Esophagus (tissue), 2 donors: ENCODE results near the gene DSCAM. TPM values are rescaled to one million over a fixed set of nuclear protein-coding genes. Genes with fewer than 3 reads are reported as not detected.
"Not testable (repeated sequence)": the region's sequence is repeated elsewhere in the genome, so short reads cannot be mapped to it uniquely, and the experiment has no call there.

Source experiments
- H3K27ac ChIP-seq, 2 donors: one replicate each; pipeline ENCODE4 v1.5.1; 2013; ENCODE audit warnings: low read depth in 2 of 2, mild to moderate bottlenecking in 2 of 2, inconsistent platforms in 1 of 2, low read length in 1 of 2, moderate library complexity in 1 of 2
- H3K27me3 ChIP-seq, 2 donors: one replicate each; pipeline ENCODE4 v1.6.1; 2013; ENCODE audit warnings: low read length in 2 of 2, control low read depth in 1 of 2, mild to moderate bottlenecking in 1 of 2; ENCODE audit not compliant: insufficient read depth in 2 of 2, control insufficient read depth in 1 of 2
- H3K36me3 ChIP-seq, 2 donors: one replicate each; pipeline ENCODE4 v1.6.1; 2013; ENCODE audit warnings: low read length in 1 of 2; ENCODE audit not compliant: control insufficient read depth in 2 of 2, insufficient read depth in 2 of 2
- H3K4me1 ChIP-seq, 2 donors: one replicate each; pipeline ENCODE4 v1.6.1; 2013; ENCODE audit warnings: low read length in 1 of 2; ENCODE audit not compliant: control insufficient read depth in 2 of 2, insufficient read depth in 2 of 2
- H3K4me3 ChIP-seq, 2 donors: one replicate each; pipeline ENCODE4 v1.5.1; 2013; ENCODE audit warnings: low read length in 2 of 2, mild to moderate bottlenecking in 2 of 2, low read depth in 1 of 2, moderate library complexity in 1 of 2
- H3K9me3 ChIP-seq, 2 donors: one replicate each; pipeline ENCODE4 v1.6.1; 2013; ENCODE audit warnings: mild to moderate bottlenecking in 2 of 2, low read depth in 1 of 2, low read length in 1 of 2, moderate library complexity in 1 of 2; ENCODE audit not compliant: control insufficient read depth in 2 of 2, insufficient read depth in 1 of 2
- WGBS, 2 donors: extraction: QIAGEN DNeasy Blood & Tissue Kit; methylation state at CpG; one replicate each; pipeline ENCODE4 v1.1.7; 2013; 5-methylcytosine and 5-hydroxymethylcytosine counted together
- polyA plus RNA-seq, 2 donors: library from polyadenylated mRNA; stranded (reverse); fragments of 200-250 nt; gene quantifications; one replicate each; pipeline ENCODE4 v1.2.3, GENCODE V29; 2013
- donor health status: healthy with polysubstance abuse.
- donor health status: Bipolar disorder and iron deficiency.

DSCAM gene
- polyA plus RNA-seq, 2 donors: under 0.01 TPM; not detected in 1

DNA sequence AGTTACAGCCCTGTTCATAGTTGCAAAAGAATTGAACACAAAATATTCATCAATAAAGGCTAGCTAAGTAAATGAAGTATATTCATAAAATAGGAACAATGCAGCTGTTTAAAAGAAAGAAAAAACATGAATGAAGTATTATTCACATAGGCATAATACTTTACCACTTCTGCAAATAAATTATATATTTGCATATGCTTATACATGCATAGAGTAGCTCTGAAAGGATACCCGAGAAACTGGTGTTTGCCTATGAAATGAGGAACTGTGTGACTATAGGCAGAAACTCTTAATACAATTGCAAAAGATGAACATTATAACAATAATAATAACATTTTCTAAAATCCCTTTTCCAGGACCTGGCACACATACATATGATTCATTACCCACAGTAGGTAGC, 385.9 kb downstream of the DSCAM start:
- Histone ChIP-seq H3K4me3 (no peak overlapping the region), H3K4me1 (no peaks in the 10 kb centered on the region), H3K27ac (no peak overlapping the region), H3K36me3 (no peaks in the 10 kb centered on the region), H3K27me3 (no peaks in the 10 kb centered on the region), H3K9me3 (no peaks in the 10 kb centered on the region)
- 42 to 51% methylated on average over 1 of the region's 1 CpG for WGBS, 2 donors

DNA sequence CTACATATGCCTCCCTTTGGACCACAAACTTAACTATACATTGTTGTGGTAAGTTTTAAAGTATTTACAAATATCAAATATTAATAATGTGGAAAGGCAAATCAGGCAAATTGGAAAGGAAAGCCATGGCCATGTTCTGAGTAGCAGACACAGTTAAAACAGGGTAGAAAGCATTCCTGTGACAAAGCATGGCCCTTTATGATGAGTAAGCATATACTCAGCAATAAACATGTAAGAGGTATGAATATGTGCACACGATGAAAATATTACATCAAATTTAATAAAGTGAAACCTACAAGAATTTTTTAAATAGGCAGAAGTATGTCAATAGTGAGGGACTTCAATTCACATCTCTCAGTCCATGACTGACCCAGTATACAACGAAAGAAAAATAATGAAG, 389.2 kb downstream of the DSCAM start:
- Histone ChIP-seq H3K36me3 (no peaks in the 10 kb centered on the region), H3K4me1 (no peaks in the 10 kb centered on the region), H3K4me3 (no peak overlapping the region), H3K27me3 (no peaks in the 10 kb centered on the region), H3K9me3 (no peaks in the 10 kb centered on the region), H3K27ac (no peak overlapping the region)
- WGBS, 2 donors: 85 to 89% methylated on average over 2 of the region's 2 CpGs

DNA sequence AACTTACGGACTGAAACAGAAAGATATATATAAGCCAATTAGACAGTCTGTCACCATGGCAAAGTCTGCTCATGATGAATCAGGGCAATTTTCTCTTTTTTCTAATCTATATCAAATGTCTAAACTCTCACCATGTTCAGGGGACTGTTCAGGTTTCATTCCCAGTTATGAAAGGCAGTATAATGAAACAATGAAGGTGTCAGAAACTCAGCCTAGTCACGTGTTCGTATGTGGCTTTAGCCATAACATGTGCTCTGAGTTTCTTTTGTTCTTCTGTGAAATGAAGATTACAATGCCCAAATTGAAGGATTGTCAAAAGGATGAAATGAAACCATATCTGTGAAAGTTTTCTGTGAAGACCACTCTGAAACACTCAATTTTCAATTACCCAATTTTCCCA, 392.9 kb downstream of the DSCAM start:
- Histone ChIP-seq H3K36me3 (no peaks in the 10 kb centered on the region), H3K4me1 (no peaks in the 10 kb centered on the region), H3K4me3 (no peak overlapping the region), H3K27ac (no peak overlapping the region), H3K9me3 (no peaks in the 10 kb centered on the region), H3K27me3 (no peaks in the 10 kb centered on the region)
- whole genome bisulfite sequencing, 2 donors: 87 to 88% methylated on average over 3 of the region's 3 CpGs

DNA sequence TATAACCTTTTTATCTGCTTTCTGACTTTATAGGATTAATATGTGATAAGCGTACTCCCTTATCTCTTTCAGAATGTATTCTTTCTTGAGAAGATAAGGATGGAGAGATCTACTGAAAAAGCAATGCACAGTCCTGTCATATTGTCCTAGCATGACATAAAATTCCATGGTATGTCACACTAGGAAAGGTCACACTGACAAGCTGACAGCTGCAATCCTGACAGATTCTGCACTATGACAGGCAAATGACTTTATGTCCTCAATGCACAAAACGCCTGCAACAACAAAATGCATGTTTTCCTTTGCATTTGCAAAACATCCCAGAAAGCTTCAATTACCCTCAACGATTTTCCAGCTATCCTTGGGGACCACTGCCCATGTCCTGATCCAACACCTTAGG, 393.8 kb downstream of the DSCAM start:
- Histone ChIP-seq H3K27ac (no peak overlapping the region), H3K36me3 (no peaks in the 10 kb centered on the region), H3K4me3 (no peak overlapping the region), H3K27me3 (no peaks in the 10 kb centered on the region), H3K4me1 (no peaks in the 10 kb centered on the region), H3K9me3 (no peaks in the 10 kb centered on the region)
- WGBS, 2 donors: 59 to 61% methylated on average over 3 of the region's 3 CpGs

DNA sequence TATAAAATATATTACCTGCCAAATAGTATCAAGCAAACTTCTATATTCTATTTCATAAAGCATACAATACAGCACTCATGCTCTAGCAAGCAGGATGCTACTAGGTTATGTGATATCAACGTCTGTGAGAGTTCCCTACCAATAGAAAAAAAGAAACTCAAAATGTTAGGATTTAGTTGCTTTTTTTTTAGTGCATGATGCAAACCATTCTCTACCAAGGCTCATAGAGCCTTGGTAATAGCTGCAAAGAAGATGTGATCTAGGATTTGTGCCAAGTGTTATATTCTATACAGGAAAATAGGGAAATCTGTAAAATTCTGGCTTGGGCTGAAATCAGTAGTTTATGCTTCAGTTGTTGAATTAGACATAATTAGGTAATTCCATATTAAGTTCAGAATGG, 394.4 kb downstream of the DSCAM start:
- 40 to 46% methylated on average over 1 of the region's 1 CpG for WGBS, 2 donors
- H3K36me3 ChIP-seq: no peaks in the 10 kb centered on the region
- H3K27ac ChIP-seq: no peak overlapping the region
- no peaks in the 10 kb centered on the region for H3K27me3 ChIP-seq
- H3K4me1 ChIP-seq: no peaks in the 10 kb centered on the region
- no peak overlapping the region for H3K4me3 ChIP-seq
- no peaks in the 10 kb centered on the region for H3K9me3 ChIP-seq

DNA sequence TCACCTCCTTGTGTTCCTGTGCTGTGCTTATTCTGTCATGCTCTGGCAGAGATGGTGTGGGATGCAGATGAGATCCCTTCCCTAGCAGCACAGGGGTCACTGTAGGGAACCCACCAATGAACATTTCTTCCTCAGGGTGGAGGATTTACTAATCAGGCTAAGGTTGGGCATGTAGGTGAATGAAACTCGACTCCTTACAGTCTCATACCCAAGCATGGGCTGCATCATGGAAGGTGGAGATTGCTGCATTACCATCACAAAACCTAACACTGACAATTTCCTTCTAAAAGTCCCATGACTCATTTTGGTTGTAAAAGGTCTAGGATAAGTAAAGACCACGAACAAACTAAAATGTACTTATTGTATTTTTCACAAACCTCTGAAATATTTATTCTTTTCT, 399.9 kb downstream of the DSCAM start:
- 51 to 56% methylated on average over 2 of the region's 2 CpGs for WGBS, 2 donors
- Histone ChIP-seq H3K27ac (no peak overlapping the region), H3K4me1 (no peaks in the 10 kb centered on the region), H3K27me3 (no peaks in the 10 kb centered on the region), H3K36me3 (no peaks in the 10 kb centered on the region), H3K4me3 (no peak overlapping the region), H3K9me3 (no peaks in the 10 kb centered on the region)

DNA sequence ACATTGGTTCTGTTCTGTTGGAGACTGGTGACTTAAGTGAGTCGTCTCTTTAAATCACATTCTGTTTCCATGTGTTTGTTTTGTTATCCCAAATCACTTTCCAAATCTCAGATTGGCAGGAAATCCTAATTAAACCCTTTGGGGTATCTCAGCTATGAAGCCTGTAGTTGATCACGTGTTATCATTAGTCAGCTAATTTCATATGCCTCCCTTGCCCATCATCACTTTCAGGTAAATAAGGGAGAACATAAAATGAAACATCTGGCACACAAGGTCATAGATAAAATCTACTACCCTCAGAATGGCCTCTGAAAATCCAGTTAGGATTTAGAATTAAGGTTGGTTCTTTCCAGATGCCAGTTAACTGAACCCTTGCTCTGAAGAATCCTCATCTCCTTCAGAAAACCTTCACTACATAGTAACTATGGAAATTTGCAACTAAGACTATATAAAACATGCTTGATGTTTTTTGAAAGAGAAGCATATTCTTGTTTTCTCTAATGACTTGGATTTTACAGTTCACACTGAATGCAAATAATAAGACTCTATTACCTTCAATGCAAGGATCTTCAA, 401.5 kb downstream of the DSCAM start:
- H3K4me1 ChIP-seq: no peaks in the 10 kb centered on the region
- no peak overlapping the region for H3K27ac ChIP-seq
- no peaks in the 10 kb centered on the region for H3K36me3 ChIP-seq
- no peak overlapping the region for H3K4me3 ChIP-seq
- H3K27me3 ChIP-seq: no peaks in the 10 kb centered on the region
- no peaks in the 10 kb centered on the region for H3K9me3 ChIP-seq
- 58 to 61% methylated on average over 2 of the region's 2 CpGs for WGBS, 2 donors

DNA sequence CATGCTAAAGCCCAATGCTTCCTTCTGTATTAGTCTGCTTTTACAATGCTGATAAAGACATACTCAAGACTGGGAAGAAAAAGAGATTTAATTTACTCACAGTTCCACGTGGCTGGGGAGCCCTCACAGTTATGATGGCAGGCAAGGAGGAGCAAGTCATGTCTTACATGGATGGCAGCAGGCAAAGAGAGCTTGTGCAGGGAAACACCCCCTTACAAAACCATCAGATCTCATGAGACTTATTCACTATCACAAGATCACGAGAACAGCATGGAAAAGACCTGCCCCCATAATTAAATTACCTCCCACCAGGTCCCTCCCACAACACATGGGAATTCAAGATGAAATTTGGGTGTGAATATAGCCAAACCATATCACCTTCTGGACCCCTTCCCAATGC, 407.4 kb downstream of the DSCAM start:
- H3K4me3 ChIP-seq, H3K4me1 ChIP-seq, H3K9me3 ChIP-seq, H3K27ac ChIP-seq, H3K36me3 ChIP-seq, H3K27me3 ChIP-seq: not testable (repeated sequence)
- WGBS, 2 donors: 33 to 50% methylated on average over 2 of the region's 2 CpGs

DNA sequence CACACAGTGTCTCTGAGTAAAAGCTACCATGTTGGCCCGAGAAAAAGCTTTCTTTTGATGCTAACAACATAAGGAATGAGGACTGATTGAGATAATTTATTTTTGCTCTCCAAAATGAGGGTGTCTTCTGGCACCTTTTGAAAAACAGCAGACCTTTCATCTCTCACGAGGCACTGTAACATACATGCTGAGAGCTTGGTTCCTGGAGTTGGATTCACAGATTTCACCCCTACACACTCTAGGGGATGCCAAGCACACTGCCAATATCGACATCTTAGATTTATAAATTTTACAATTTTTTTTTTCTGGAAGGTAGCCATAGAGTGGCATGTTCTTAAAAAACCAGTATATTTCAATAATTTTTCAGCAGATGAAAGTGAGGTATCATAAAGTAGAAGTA, 408.3 kb downstream of the DSCAM start:
- 70 to 76% methylated on average over 3 of the region's 3 CpGs for WGBS, 2 donors
- peaks cover 0 to 5% of the 10 kb centered on the region in 2 donors for H3K9me3 ChIP-seq
- H3K4me3 ChIP-seq: no peak overlapping the region
- no peak overlapping the region for H3K27ac ChIP-seq
- no peaks in the 10 kb centered on the region for H3K4me1 ChIP-seq
- H3K36me3 ChIP-seq: no peaks in the 10 kb centered on the region
- H3K27me3 ChIP-seq: no peaks in the 10 kb centered on the region

DNA sequence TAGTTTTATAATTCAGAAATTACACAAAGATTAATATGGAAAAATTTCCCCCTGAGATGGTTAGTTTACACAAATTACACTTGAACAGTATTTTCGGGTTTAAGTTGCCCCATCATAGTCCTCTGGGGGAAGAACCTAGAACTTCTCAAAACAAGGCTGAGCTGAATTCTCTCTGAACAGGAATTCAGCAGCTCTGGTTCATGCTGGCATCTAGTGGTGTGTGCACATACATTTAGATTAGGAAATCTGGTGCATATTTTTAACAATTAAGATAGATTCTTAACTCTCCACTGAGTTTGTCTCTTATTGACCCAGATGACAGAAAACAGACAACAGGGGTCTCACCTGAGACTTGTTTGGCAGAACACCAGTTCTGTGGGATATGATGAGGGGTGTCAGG, 410.7 kb downstream of the DSCAM start:
- 75 to 78% methylated on average over 1 of the region's 1 CpG for WGBS, 2 donors

More for the DNA sequence above, 410.7 kb downstream of the DSCAM start:
- Histone ChIP-seq H3K4me3 (no peak overlapping the region), H3K9me3 (peaks cover 2 to 5% of the 10 kb centered on the region in 2 donors), H3K36me3 (no peaks in the 10 kb centered on the region), H3K27ac (no peak overlapping the region), H3K27me3 (no peaks in the 10 kb centered on the region), H3K4me1 (no peaks in the 10 kb centered on the region)
